GM12801 (cell line): Measurements from ENCODE around the gene LRMDA.

Experiments used
- CTCF ChIP-seq: IDR thresholded peaks from one replicate; pipeline ENCODE4 v1.5.1; 2011; ENCODE audit warnings: control low read depth; ENCODE audit not compliant: insufficient read length; ENCODE audit errors: extremely low read depth

Gene LRMDA

GRCh38 chr10:76405922-76406321 is 974.5 kb downstream of the LRMDA start:
- TF ChIP-seq CTCF = no peak

- TF ChIP-seq CTCF = no peak
Observed at GRCh38 chr10:76408646-76409045, 977.2 kb downstream of the LRMDA start.

- TF ChIP-seq CTCF = no peak
Observed at GRCh38 chr10:76411729-76412435, 980.5 kb downstream of the LRMDA start.

GRCh38 chr10:76415554-76415953 is 984.1 kb downstream of the LRMDA start:
- no peak for TF ChIP-seq CTCF

- no peak for TF ChIP-seq CTCF
Observed at GRCh38 chr10:76416642-76417041, 985.2 kb downstream of the LRMDA start.

GRCh38 chr10:76420725-76421124 is 989.3 kb downstream of the LRMDA start:
- TF ChIP-seq CTCF = no peak

GRCh38 chr10:76422769-76423168 is 991.3 kb downstream of the LRMDA start:
- no peak for TF ChIP-seq CTCF
